22Rv1 (cell line): ENCODE results near the gene RTF2.

Experiments
- H3K27ac ChIP-seq: fragments of 450-650 bp; 2 replicates; pipeline ENCODE4 v1.5.1; 2017
- CTCF ChIP-seq: fragments of 450-650 bp; IDR thresholded peaks from 2 replicates; pipeline ENCODE4 v1.5.1; 2017; ENCODE audit warnings: mild to moderate bottlenecking
- ZFX ChIP-seq: fragments of 450-650 bp; IDR thresholded peaks from 2 replicates; pipeline ENCODE4 v1.6.1; 2017; ENCODE audit warnings: antibody characterized with exemption, borderline replicate concordance

Gene RTF2

GRCh38 chr20:56445130-56445529, 23.3 kb upstream of the RTF2 start:
- TF ChIP-seq CTCF (no peak), ZFX (no peak)

GRCh38 chr20:56445540-56445939, 22.9 kb upstream of the RTF2 start:
- TF ChIP-seq ZFX (no peak), CTCF (no peak)

More at GRCh38 chr20:56445130-56445529, 23.3 kb upstream of the RTF2 start:
- no peak overlapping the region for H3K27ac ChIP-seq

GRCh38 chr20:56447227-56447626, 21.2 kb upstream of the RTF2 start:
- TF ChIP-seq CTCF (no peak), ZFX (no peak)
- H3K27ac ChIP-seq = no peak overlapping the region

More at GRCh38 chr20:56445540-56445939, 22.9 kb upstream of the RTF2 start:
- no peak overlapping the region for H3K27ac ChIP-seq

- TF ChIP-seq ZFX (no peak), CTCF (no peak)
- no peak overlapping the region for H3K27ac ChIP-seq
Measured at GRCh38 chr20:56449459-56449858, 19.0 kb upstream of the RTF2 start.

GRCh38 chr20:56451056-56451765, 17.2 kb upstream of the RTF2 start:
- no peak for TF ChIP-seq ZFX
- no peak for TF ChIP-seq CTCF

GRCh38 chr20:56453352-56453751, 15.1 kb upstream of the RTF2 start:
- no peak overlapping the region for H3K27ac ChIP-seq
- TF ChIP-seq CTCF = no peak

More at GRCh38 chr20:56451056-56451765, 17.2 kb upstream of the RTF2 start:
- H3K27ac ChIP-seq = no peak overlapping the region

- TF ChIP-seq CTCF = no peak
- no peak for TF ChIP-seq ZFX
- H3K27ac ChIP-seq = no peak overlapping the region
Measured at GRCh38 chr20:56454754-56455153, 13.7 kb upstream of the RTF2 start.
